ENCODE measurements around the gene BMP7. TPM values are rescaled to one million over a fixed set of nuclear protein-coding genes. Genes with fewer than 3 reads are reported as not detected.

Gene BMP7
- total and polyA plus RNA-seq, 2 of the 13 experiments (the other 11 are each of a cell fraction or from before 2014, with no cell fraction given), result not detected

DNA sequence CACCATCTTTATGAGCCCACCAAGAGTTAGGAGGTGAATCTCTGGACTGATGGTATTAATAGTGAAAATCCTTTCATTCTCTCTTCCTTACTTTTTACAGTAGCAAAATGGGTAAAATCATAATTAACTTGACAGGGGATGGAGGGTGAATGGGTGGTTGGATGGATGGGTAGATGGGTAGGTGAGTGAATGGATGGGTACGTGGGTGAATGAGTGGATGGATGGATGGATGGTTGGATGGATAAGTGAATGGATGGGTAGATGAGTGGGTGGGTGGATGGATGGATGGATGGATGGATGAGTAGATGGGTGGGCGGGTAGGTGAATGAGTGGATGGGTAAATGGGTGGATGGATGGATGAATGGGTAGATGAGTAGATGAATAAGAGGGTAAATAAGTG is 63.2 kb downstream of the BMP7 start:
- BruUV-seq (replicated peaks), result no TSS peak

GRCh38 chr20:57202309-57202708 is 64.1 kb downstream of the BMP7 start:
- H3K36me3 ChIP-seq (replicated peaks in 1 of 2; ENCODE audit: control insufficient read depth in 1 of 2, insufficient read depth in 2 of 2, low read length in 2 of 2), result no peaks in the 10 kb centered on the region
- H3K4me1 ChIP-seq (ENCODE audit: insufficient read depth, low read length), result no peaks in the 10 kb centered on the region
- H3K4me2 ChIP-seq (ENCODE audit: low read depth, low read length), result no peak overlapping the region
- in situ Hi-C loops (cut with HindIII; ENCODE audit: extremely low pct_ligation_motif_present, low pct_unique_long_range_greater_than_20kb) (no loop called here), intact Hi-C loops (cut with micrococcal nuclease; ENCODE audit: unreplicated experiment) (no loop called here)
- FAIRE-seq (no peak), DNase-seq (ENCODE audit: low spot score) (no peak), ATAC-seq (no peak)
- WGBS (ENCODE audit: low lambda C conversion rate), result 45% methylated on average over 14 of the region's 14 CpGs
- no peaks in the 10 kb centered on the region for H3K79me2 ChIP-seq (ENCODE audit: insufficient read depth, low read length)
- H2AFZ ChIP-seq (ENCODE audit: low read length), result no peak overlapping the region
- H3K4me3 ChIP-seq (replicated peaks in 1 of 3; ENCODE audit: insufficient read depth in 1 of 3, low read depth in 2 of 3, low read length in 3 of 3), result no peak overlapping the region
- H4K20me1 ChIP-seq (ENCODE audit: insufficient read depth, low read length), result no peaks in the 10 kb centered on the region
- peaks cover 5% of the 10 kb centered on the region; the same call in 1 of the 2 replicates for H3K9me3 ChIP-seq (ENCODE audit: low read length)
- H3K27me3 ChIP-seq (ENCODE audit: control insufficient read depth in 1 of 2, insufficient read depth in 2 of 2, low read length in 2 of 2), result peaks cover 7 to 37% of the 10 kb centered on the region in 2 experiments; a peak in 3 of 5 replicates
- H3K27ac ChIP-seq (ENCODE audit: extremely low read length, insufficient read depth, low read length), result no peak overlapping the region
- no TSS peak for BruUV-seq (replicated peaks)
- POLR2A ChIA-PET, result no interaction called here
- H3K9ac ChIP-seq (ENCODE audit: insufficient read depth, low read depth, low read length), result no peak overlapping the region
- CTCF ChIA-PET (ENCODE audit: low intra/inter-chr PET ratio, low total read pairs), result no interaction called here
- TF ChIP-seq ZNF776 (CRISPR knock-in tag; IDR thresholded peaks at IDR 0.05), result no peak
- TF ChIP-seq ZNF335 (CRISPR knock-in tag; IDR thresholded peaks at IDR 0.05), result no peak
- TF ChIP-seq GLI4 (CRISPR knock-in tag; IDR thresholded peaks at IDR 0.05; ENCODE audit: borderline replicate concordance), result no peak
- TF ChIP-seq PPARG (CRISPR knock-in tag; conservative IDR thresholded peaks at IDR 0.05), result no peak
- TF ChIP-seq FOXO1 (CRISPR knock-in tag; IDR thresholded peaks at IDR 0.05), result no peak
- no peak for TF ChIP-seq U2AF2 (IDR thresholded peaks at IDR 0.05; ENCODE audit: low read depth, low read length)
- TF ChIP-seq, protein P1, sequence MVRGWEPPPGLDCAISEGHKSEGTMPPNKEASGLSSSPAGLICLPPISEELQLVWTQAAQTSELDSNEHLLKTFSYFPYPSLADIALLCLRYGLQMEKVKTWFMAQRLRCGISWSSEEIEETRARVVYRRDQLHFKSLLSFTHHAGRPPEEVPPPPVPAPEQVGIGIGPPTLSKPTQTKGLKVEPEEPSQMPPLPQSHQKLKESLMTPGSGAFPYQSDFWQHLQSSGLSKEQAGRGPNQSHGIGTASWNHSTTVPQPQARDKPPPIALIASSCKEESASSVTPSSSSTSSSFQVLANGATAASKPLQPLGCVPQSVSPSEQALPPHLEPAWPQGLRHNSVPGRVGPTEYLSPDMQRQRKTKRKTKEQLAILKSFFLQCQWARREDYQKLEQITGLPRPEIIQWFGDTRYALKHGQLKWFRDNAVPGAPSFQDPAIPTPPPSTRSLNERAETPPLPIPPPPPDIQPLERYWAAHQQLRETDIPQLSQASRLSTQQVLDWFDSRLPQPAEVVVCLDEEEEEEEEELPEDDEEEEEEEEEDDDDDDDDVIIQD (CRISPR knock-in tag; IDR thresholded peaks at IDR 0.05; ENCODE audit: low read depth), result no peak
- no peak for TF ChIP-seq CC2D1A (CRISPR knock-in tag; IDR thresholded peaks at IDR 0.05)
- no peak for TF ChIP-seq GATAD2A (CRISPR knock-in tag; IDR thresholded peaks at IDR 0.05)
- TF ChIP-seq, protein P2, sequence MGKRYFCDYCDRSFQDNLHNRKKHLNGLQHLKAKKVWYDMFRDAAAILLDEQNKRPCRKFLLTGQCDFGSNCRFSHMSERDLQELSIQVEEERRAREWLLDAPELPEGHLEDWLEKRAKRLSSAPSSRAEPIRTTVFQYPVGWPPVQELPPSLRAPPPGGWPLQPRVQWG (CRISPR knock-in tag; IDR thresholded peaks at IDR 0.05; ENCODE audit: borderline replicate concordance, low read depth), result no peak
- TF ChIP-seq SYNCRIP (IDR thresholded peaks at IDR 0.05; ENCODE audit: insufficient read depth, low read depth, low read length), result no peak
- no peak for TF ChIP-seq ZBTB7A (CRISPR knock-in tag; IDR thresholded peaks at IDR 0.05)
- no peak for TF ChIP-seq NONO (IDR thresholded peaks at IDR 0.05)
- no peak for TF ChIP-seq NONO (CRISPR knock-in tag; conservative IDR thresholded peaks at IDR 0.05)
- TF ChIP-seq CENPX (CRISPR knock-in tag; IDR thresholded peaks at IDR 0.05), result no peak

More for the DNA sequence above, 63.2 kb downstream of the BMP7 start:
- Histone ChIP-seq H3K27me3 (ENCODE audit: control insufficient read depth in 1 of 2, insufficient read depth in 2 of 2, low read length in 2 of 2) (peaks cover 7 to 37% of the 10 kb centered on the region in 2 experiments; a peak in 3 of 5 replicates), H3K36me3 (replicated peaks in 1 of 2; ENCODE audit: control insufficient read depth in 1 of 2, insufficient read depth in 2 of 2, low read length in 2 of 2) (no peaks in the 10 kb centered on the region), H3K9me3 (ENCODE audit: low read length) (peaks cover 6% of the 10 kb centered on the region; the same call in 1 of the 2 replicates), H3K4me1 (ENCODE audit: insufficient read depth, low read length) (no peaks in the 10 kb centered on the region), H3K9ac (ENCODE audit: insufficient read depth, low read depth, low read length) (no peak overlapping the region), H4K20me1 (ENCODE audit: insufficient read depth, low read length) (no peaks in the 10 kb centered on the region), H3K27ac (ENCODE audit: extremely low read length, insufficient read depth, low read length) (no peak overlapping the region), H3K4me3 (replicated peaks in 1 of 3; ENCODE audit: insufficient read depth in 1 of 3, low read depth in 2 of 3, low read length in 3 of 3) (no peak overlapping the region), H2AFZ (ENCODE audit: low read length) (no peak overlapping the region), H3K4me2 (ENCODE audit: low read depth, low read length) (no peak overlapping the region), H3K79me2 (ENCODE audit: insufficient read depth, low read length) (no peaks in the 10 kb centered on the region)
- ATAC-seq (no peak), DNase-seq (ENCODE audit: low spot score) (no peak), FAIRE-seq (no peak)
- ChIA-PET POLR2A (no interaction called here), CTCF (ENCODE audit: low intra/inter-chr PET ratio, low total read pairs) (no interaction called here)
- under 1% methylated on average over 2 of the region's 2 CpGs for WGBS (ENCODE audit: low lambda C conversion rate)
- in situ Hi-C loops (cut with HindIII; ENCODE audit: extremely low pct_ligation_motif_present, low pct_unique_long_range_greater_than_20kb), result no loop called here
- TF ChIP-seq, protein P3, sequence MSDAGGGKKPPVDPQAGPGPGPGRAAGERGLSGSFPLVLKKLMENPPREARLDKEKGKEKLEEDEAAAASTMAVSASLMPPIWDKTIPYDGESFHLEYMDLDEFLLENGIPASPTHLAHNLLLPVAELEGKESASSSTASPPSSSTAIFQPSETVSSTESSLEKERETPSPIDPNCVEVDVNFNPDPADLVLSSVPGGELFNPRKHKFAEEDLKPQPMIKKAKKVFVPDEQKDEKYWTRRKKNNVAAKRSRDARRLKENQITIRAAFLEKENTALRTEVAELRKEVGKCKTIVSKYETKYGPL (CRISPR knock-in tag; IDR thresholded peaks at IDR 0.05), result no peak
- TF ChIP-seq FOXK2 (IDR thresholded peaks at IDR 0.05) (0 out of 2 replicates have a peak, but pooled peaks have one; percentile 29), NONO (IDR thresholded peaks at IDR 0.05) (0 out of 2 replicates have a peak, but pooled peaks have one; percentile 58), NONO (CRISPR knock-in tag; conservative IDR thresholded peaks at IDR 0.05) (no peak), SOX6 (IDR thresholded peaks at IDR 0.05) (peak; percentile 61; the same call in 1 of the 2 replicates), SOX6 (CRISPR knock-in tag; IDR thresholded peaks at IDR 0.05) (no peak), FOXP1 (IDR thresholded peaks at IDR 0.05) (0 out of 2 replicates have a peak, but pooled peaks have one; percentile 43), FOXP1 (CRISPR knock-in tag; IDR thresholded peaks at IDR 0.05) (no peak), ATM (IDR thresholded peaks at IDR 0.05; ENCODE audit: borderline replicate concordance) (peak; percentile 36; the same call in 1 of the 2 replicates), YEATS4 (CRISPR knock-in tag; IDR thresholded peaks at IDR 0.05; ENCODE audit: borderline replicate concordance) (no peak)
- intact Hi-C loops (cut with micrococcal nuclease; ENCODE audit: unreplicated experiment), result no loop called here
